ENCODE measurements around the gene ALAD. TPM values are rescaled to one million over a fixed set of nuclear protein-coding genes. Genes with fewer than 3 reads are reported as not detected.

Gene ALAD
- total and polyA plus RNA-seq, 9 of the 15 experiments (the other 6 are each of a cell fraction or from before 2014, with no cell fraction given) = 1.3 to 12.7 (median 6.8) TPM

DNA sequence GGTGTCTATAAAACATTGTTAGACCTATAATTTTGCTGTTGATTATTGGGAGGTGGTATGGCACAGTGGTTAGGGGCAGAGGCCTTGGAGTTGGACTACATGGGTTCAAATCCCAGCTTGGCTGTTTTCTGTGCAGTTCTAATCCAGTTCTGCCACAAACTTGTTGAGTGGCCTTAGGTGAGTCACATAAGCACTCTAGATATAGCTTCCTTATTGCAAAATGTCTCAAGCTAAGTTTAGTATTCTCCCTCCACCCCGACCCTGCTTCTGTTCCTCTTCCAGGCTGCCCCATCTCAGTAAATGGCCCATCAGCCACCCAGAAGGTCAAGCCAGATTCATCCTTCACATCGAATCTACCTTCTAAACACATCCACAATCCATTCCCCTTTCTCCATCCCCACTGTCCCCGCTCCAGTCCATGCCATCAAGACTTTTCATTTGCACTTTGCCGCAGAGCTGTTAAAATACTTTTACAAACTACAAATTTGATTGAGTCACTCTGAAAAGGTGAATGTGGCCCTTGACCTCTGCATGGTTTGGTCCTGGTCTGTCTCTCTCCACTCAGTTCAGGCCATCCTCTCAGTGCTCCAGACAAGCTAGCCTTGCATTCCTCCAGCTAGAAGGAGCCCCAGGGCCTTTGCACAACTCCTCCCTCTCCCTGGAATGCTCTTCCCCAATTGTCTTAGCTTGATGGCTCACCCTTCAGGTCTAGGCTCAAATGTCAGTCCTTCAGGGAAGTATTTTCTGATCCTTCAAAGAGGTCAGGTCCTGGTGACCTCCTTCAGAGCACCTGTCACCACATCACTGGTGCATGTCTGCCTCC lies 14.3 kb downstream of the ALAD start:
- peaks cover 33% of the 10 kb centered on the region; the same call in 2 of the 3 replicates for H3K36me3 ChIP-seq (ENCODE audit: control insufficient read depth, insufficient read depth, low read length)
- CTCF ChIA-PET (ENCODE audit: low intra/inter-chr PET ratio) = no interaction called here
- no peaks in the 10 kb centered on the region for H4K20me1 ChIP-seq (replicated peaks; ENCODE audit: control insufficient read depth, insufficient read depth, low read length)
- no peak overlapping the region for H3K9ac ChIP-seq (ENCODE audit: insufficient read depth in 1 of 2, low read depth in 2 of 2, low read length in 2 of 2)
- H3K79me2 ChIP-seq (ENCODE audit: control insufficient read depth, insufficient read depth, low read length) = no peaks in the 10 kb centered on the region
- 62% methylated on average over 4 of the region's 4 CpGs for WGBS (ENCODE audit: insufficient coverage, low coverage, missing lambda C conversion rate)
- DNase-seq (ENCODE audit: extremely low read depth in 1 of 4, low spot score in 3 of 4) (no peak), FAIRE-seq (no peak), ATAC-seq (no peak)
- intact Hi-C loops (cut with micrococcal nuclease) = no loop called here
- no peak overlapping the region for H2AFZ ChIP-seq (ENCODE audit: low read depth, low read length)
- no peaks in the 10 kb centered on the region for H3K9me1 ChIP-seq (ENCODE audit: control insufficient read depth, insufficient read depth, low read length)
- H3K9me3 ChIP-seq (replicated peaks; ENCODE audit: control insufficient read depth, insufficient read depth, low read depth, low read length) = no peaks in the 10 kb centered on the region
- TF ChIP-seq ZNF324 (CRISPR knock-in tag; IDR thresholded peaks at IDR 0.05) (peak; percentile 80), FOXA3 (CRISPR knock-in tag; conservative IDR thresholded peaks at IDR 0.05 in 1 of 2, IDR thresholded peaks at IDR 0.05 in 1 of 2) (no peak), BCOR (IDR thresholded peaks at IDR 0.05) (0 out of 2 replicates have a peak, but pooled peaks have one; percentile 42), RBM25 (IDR thresholded peaks at IDR 0.05; ENCODE audit: low read depth, low read length, severe bottlenecking) (peak; percentile 84), NR4A1 (CRISPR knock-in tag; IDR thresholded peaks at IDR 0.05) (no peak), NR4A1 (tag; IDR thresholded peaks at IDR 0.05) (no peak), DMBX1 (CRISPR knock-in tag; IDR thresholded peaks at IDR 0.05; ENCODE audit: borderline replicate concordance) (no peak), ASH1L (IDR thresholded peaks at IDR 0.05; ENCODE audit: borderline replicate concordance, low read depth, partially characterized antibody) (no peak)
- TF ChIP-seq, protein P1, sequence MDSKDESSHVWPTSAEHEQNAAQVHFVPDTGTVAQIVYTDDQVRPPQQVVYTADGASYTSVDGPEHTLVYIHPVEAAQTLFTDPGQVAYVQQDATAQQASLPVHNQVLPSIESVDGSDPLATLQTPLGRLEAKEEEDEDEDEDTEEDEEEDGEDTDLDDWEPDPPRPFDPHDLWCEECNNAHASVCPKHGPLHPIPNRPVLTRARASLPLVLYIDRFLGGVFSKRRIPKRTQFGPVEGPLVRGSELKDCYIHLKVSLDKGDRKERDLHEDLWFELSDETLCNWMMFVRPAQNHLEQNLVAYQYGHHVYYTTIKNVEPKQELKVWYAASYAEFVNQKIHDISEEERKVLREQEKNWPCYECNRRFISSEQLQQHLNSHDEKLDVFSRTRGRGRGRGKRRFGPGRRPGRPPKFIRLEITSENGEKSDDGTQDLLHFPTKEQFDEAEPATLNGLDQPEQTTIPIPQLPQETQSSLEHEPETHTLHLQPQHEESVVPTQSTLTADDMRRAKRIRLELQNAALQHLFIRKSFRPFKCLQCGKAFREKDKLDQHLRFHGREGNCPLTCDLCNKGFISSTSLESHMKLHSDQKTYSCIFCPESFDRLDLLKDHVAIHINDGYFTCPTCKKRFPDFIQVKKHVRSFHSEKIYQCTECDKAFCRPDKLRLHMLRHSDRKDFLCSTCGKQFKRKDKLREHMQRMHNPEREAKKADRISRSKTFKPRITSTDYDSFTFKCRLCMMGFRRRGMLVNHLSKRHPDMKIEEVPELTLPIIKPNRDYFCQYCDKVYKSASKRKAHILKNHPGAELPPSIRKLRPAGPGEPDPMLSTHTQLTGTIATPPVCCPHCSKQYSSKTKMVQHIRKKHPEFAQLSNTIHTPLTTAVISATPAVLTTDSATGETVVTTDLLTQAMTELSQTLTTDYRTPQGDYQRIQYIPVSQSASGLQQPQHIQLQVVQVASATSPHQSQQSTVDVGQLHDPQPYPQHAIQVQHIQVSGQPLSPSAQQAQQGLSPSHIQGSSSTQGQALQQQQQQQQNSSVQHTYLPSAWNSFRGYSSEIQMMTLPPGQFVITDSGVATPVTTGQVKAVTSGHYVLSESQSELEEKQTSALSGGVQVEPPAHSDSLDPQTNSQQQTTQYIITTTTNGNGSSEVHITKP (IDR thresholded peaks at IDR 0.05; ENCODE audit: partially characterized antibody) = no peak
- H3K4me1 ChIP-seq (replicated peaks in 1 of 2; ENCODE audit: control insufficient read depth in 2 of 2, insufficient read depth in 2 of 2, low read length in 2 of 2) = peaks cover 2 to 5% of the 10 kb centered on the region in 2 experiments; a peak in 3 of 5 replicates
- in situ Hi-C loops (cut with MboI) = no loop called here
- H3K4me3 ChIP-seq = no peak overlapping the region
- POLR2A ChIA-PET = interaction anchor here (0.5 to 1.8 kb wide), 4 partner anchors 11 to 24 kb away, joined by 3 to 4 read pairs (median 4); partner anchors contain the start of genes C9orf43 and POLE3
- H3K27ac ChIP-seq (ENCODE audit: extremely low read depth, low read depth, low read length) = no peak overlapping the region
- TSS peak; percentile 73 for BruUV-seq (replicated peaks)
- H3K4me2 ChIP-seq (ENCODE audit: insufficient read depth, low read length) = no peak overlapping the region
- H3K27me3 ChIP-seq (ENCODE audit: control insufficient read depth in 2 of 2, insufficient read depth in 2 of 2, low read length in 2 of 2) = no peaks in the 10 kb centered on the region
